GM19043 (cell line): ENCODE results near the gene HIVEP3.
"Not testable (repeated sequence)": the region's sequence is repeated elsewhere in the genome, so short reads cannot be mapped to it uniquely, and the experiment has no call there.

ENCODE experiments used
- ATAC-seq: cut with Tn5 transposase; IDR thresholded peaks from one replicate; pipeline ENCODE4 v1.9.1; 2021; ENCODE audit warnings: low read depth; ENCODE audit not compliant: unreplicated experiment

HIVEP3 gene

DNA sequence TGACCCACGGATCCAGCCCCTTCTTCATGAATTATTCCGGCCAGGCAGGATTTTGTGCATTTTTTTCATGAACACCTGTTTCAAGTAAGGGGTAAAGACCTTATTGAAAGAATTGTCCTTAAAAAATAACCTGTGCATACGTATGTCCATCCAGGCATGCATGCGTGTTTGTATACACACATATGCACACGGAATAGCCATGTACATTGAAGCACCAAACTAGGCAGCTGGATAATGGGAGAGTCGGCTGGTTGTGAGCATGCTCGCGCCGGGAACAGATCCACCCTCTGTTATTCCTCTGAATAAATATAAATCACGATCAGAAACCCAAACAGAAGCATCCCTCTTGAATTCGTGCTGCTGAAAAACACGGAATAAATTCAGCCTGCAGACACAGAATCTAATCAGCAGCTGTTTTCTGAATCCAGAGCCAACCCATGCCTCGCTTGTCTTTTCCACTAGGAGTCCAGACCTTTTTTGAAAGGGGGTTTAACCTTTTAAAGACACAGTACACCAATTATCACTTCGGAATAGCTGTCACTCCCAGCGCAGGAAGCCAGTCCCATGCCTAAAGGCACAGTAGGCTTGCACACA lies at the start of gene HIVEP3:
TSS of gene HIVEP3 (minus strand) at position 473 of the 594 bp plus-strand sequence.
- no peak for ATAC-seq

DNA sequence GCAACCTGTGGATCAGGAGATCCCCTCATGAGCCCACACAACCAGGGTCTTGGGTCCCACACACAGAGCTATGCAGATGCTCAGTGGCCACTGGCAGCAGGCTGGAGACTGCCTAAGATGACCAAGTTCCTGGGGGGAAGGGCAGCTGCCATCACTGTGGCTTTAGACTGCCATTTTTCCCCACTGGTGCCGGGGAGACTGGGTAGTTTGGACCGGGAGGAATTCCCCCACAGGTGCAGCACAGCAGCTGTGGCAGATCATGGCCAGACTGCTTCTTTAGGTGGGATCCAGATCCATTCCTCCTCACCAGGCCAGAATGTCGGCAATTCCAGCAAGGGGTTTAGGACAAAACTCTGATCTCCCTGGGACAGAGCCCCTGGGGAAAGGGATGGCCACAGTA lies 45.7 kb upstream of the HIVEP3 start:
- no peak for ATAC-seq

DNA sequence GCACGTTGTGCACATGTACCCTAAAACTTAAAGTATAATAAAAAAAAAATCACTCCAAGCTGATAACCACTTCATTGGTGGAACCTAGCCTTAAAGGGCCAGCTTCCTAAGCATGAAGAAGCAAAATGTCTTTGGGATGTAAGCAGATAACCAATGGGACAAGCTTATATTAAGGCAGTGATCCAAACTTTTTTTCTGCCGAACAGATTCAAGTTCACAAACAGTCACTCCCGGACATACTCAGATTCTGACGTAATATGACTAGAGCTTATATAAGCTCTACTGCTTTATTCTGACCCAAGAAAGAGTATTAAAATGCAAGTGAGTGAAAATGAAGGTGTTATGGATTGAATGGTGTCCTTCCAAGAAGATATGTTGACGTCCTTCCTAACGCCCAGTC lies 44.9 kb upstream of the HIVEP3 start:
- no peak for ATAC-seq

DNA sequence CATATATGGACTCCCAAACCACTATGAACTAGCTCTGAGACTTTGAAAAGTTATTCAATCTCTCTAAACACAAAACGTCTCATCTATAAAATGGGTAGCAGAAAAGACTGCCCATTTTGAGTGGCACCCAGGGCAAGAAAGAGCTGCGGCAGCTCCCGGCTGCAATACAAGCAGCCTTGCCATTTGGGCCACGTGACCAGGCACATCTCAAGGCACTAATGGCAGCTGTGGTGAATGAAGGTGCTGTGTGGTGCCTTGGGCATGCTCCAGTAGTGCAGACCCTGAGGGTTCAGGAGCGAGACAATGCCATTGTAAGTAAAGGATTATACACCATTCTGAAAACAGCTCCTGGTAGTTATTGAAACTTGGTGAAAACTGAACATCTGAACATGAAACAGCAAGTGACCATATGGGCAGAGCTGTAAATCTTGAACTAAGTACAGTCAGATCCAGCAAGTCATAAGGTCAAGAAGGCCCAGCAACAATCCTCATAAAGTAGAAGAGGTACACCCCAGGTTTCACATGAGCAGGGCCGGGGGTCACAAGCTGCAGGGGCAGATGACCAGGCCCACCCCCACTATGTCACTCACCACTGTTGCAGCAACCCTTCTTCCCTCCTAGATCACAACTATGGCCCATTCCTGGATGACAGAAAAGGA lies 39.4 kb upstream of the HIVEP3 start:
- ATAC-seq, result no peak

DNA sequence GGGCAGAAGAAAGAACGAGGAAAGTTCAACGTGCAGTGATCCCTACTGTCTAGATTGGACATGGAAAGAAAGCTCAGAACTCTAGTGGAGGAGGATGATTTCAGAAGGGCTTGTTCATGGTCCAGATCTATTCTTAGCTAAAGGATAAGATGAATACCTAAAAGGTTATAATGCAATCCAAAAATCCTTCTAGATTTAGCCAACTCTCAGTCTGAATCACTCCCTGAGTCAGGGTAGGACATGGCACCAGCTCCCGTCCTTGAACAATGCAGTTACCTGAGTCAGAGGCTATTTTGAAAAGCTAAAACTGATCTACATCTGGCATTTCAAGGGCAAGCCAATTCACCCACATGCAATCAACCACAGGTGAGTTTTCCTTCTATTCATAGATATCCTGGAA lies 38.8 kb upstream of the HIVEP3 start:
- ATAC-seq, result no peak

DNA sequence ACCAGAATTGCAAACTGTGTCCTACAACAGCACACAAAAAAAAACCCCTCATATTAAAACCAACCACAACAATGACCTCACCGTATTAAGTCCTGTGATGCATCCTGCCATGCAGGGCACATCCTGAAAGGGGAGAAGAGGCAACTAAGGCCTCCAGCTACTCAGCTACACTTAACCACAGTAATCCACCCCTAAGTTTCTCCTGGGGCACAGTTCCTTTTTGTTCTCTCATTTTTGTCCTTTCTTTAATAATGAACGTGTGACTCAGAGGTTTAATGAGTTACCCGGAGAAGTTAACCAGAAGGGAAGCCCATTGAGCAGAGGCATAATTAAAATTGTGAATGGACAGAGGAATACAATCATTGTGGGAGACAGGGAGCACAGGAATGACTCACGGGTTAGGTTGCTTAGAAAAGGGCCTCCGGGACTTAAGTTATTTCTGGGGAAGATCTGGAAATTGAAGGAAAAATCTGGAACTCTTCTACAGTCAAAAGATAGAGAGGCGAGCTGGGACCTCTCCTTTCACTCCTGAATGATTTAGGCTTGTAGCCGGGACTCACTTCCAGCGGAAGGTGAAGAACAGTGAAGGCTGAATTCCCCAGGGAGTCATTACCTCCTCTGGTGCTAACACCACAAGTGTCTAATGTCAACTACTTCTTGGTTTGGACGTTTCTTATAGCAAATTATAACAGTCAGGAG lies 36.9 kb upstream of the HIVEP3 start:
- peak; percentile 80 for ATAC-seq

DNA sequence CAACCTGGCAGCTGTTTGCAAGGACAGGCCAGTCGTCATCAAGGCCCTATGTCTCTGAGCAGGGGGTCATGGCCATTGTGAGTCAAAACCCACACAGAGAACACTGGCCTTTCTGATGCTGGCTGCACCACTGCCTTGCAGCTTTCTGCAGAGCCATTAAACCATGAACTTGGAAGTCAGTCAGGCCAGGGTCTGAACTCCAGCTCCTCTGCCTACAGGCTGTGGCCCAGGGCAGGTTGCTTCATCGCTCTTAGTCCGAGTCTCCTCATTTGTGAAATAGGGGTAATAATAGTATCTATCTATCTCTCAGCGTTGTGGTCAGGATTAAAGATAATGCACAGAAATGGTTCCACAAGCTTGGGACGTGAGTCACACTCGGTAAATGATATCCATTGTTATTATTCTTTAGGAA lies 35.8 kb upstream of the HIVEP3 start:
- no peak for ATAC-seq

DNA sequence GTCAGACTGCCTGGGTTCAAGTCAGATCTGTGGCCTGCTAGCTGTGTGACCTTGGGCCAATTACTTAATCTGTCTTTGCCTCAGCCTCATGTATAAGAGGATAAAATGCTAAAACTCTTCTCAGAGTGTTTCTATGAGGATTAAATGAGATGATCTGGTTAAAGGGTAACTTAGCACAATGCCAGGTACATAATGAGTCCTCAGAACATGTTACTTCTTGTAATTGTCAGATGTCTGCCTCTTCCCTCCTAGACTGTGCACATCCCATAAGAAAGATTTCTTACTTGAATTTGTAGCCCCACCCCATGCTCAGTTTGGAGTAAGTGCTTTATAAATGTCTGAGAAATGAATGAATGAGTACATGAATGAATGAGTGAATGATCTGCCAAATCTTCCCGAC lies 34.6 kb upstream of the HIVEP3 start:
- ATAC-seq, result no peak

DNA sequence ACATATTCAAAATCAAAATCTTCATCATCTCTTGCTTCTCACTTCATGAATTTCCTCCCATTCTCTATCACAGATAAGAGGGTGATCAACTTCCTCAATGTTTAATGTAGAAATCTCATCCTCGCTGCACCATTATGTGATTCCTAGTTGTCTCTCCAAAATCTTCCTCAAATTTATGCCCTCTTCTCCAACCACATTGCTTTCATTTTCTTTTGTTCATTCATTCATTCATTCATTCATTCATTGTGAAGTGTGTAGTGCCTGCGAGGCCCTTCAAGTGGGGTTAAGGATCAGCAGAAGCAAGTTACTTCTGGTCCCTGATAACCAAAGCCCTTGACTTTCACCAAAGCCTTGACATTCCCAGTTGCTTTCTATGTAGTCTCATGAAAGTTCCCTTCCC lies 33.5 kb upstream of the HIVEP3 start:
- no peak for ATAC-seq

DNA sequence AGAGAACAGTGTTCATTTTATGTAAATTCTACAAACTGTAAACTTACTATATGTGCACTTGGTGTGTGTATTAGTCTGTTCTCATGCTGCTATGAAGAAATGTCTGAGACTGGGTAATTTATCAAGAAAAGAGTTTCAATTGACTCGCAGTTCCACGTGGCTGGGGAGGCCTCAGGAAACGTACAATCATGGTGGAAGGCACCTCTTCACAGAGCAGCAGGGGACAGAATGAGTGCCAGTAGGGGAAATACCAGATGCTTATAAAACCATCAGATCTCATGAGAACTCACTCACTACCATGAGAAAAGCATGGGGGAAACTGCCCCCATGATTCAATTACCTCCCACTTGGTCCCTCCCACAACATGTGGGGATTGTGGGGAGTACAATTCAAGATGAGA lies 32.8 kb upstream of the HIVEP3 start:
- not testable (repeated sequence) for ATAC-seq

DNA sequence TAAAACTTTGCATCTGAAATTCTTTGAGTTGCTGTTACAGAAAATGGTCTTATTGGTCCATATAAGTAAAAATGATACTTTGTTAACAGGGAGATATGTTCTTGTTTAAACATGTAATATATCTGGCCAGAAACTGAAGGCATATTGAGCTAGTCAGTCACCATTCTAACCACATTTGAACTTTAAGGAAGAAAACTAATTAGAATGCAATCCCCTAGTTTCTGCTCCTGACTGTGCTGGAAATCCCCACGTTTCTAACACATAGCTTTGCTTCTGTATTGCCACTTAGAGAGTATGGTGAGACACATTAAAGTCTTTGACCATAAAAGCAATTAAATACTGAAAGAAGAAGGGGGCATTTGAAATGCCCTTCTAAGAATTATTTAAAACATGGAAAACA lies 32.1 kb upstream of the HIVEP3 start:
- no peak for ATAC-seq

DNA sequence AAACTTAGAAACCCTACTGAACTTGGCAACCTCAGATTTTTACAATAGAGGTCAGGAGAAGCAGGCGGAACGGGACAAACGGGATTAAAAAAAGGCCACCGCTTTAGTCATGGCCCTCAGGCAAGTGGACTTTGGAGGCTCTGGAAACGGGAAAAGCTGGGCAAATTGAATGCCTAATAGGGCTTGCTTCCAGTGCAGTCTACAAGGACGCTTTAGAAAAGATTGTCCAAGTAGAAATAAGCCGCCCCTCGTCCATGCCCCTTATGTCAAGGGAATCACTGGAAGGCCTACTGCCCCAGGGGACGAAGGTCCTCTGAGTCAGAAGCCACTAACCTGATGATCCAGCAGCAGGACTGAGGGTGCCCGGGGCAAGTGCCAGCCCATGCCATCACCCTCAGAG lies 27.2 kb upstream of the HIVEP3 start:
- ATAC-seq, result not testable (repeated sequence)

DNA sequence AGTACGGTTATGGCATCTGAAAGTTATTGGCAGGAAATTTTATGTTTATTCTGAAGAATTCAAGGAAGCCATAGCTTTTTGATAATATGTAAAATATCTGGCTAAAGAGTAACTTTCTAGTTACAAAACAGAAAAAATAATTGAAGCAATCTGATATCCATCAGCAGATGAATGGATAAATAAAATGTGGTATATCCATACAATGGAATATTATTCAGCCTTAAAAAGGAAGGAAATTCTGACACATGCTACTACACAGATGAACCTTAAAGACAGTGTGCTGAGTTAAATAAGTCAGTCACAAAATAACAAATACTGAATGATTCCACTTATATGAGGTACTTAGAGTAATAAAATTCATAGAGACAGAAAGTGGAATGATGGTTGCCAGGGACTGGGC lies 25.0 kb upstream of the HIVEP3 start:
- no peak for ATAC-seq

DNA sequence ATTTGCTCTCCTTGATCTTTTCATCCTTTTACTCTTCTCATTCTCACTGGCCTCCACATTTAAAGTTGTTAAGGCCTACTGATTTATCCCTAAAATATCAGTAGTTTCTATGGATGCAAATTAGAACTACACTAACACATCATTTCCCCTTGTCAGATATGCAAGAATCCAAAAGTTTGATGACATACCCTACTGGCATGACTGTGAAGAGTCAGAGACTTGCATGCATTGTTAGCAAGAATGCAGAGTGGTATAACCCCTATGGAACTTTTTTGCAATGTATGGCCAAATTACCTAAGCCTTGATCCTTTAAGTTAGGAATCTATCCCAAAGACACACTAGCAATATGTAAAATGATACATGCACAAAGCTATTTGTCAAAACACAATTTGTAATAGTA lies 23.6 kb upstream of the HIVEP3 start:
- ATAC-seq, result no peak

DNA sequence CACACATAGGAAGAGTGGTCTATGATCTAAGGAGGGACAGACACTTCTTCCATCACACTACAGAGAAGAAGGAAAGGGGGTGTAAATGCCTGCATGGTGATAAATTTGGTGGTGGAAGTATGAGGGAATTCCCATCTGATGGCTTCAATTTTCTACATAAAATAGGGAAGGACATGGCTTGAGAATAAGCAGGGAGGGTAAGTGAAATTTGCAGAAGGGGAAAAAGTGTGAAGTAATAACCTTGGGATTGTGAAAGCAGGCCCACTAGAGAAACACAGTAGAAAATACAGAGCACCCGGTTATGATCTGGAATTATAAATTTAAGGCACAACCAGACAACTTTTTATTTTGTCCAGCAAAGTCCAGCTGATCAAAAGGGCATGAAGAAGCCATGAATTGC lies 22.7 kb upstream of the HIVEP3 start:
- ATAC-seq, result no peak

DNA sequence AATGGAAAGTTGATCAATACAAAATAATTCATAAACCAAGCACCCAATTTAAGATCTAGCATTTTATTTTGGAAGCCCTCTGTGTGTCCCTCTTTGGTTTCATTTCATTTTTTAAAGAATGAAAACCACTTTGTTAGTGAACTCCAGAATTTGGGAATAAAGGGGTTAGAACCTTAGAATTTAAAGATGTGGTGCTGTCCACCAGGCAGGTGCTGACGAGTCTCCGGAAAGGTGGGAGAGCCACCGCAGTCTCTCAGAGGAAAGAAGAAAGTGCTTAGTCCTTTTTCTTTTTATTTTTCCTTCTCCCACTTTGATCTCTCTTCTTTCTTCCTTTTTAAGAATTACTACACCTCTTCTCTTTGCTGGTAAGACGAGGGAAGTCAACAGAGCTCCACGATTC lies 20.5 kb upstream of the HIVEP3 start:
- ATAC-seq, result no peak

DNA sequence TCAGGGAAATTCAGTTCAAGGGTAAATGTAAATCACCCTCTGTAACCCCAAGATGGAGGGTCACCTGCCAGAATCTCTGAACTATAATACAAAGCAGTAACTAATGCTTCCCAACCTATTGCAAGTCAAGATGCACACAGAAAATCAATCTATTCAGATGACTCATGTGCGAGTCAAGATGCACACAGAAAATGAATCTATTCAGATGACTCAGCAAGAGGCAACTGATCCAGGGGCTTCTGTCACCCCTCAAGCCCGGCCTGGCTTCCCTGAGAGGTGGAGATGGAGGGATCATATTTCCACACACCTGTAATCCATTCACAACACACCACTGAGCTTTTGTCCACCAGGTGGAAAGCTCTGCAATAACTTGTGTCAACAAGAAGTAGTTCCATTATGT lies 17.4 kb upstream of the HIVEP3 start:
- no peak for ATAC-seq

DNA sequence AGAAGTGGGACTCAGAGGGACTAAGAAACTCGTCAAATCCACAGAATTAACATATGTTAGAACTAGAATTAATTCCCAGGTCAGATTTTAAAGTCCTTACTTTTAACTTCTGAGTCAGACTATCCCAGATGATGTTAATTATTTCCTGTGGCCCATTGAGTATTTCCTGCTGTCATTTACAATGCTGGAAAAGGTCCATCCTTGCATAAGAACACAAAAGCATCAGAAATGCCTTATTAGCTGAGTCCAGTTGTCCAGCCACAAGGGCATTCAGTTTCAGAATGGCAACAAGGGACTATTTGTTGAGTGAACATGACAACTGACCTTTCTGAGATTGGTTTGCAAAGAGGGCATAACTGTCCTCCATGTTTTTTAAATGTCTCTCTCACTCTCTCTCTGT lies 16.5 kb upstream of the HIVEP3 start:
- no peak for ATAC-seq

DNA sequence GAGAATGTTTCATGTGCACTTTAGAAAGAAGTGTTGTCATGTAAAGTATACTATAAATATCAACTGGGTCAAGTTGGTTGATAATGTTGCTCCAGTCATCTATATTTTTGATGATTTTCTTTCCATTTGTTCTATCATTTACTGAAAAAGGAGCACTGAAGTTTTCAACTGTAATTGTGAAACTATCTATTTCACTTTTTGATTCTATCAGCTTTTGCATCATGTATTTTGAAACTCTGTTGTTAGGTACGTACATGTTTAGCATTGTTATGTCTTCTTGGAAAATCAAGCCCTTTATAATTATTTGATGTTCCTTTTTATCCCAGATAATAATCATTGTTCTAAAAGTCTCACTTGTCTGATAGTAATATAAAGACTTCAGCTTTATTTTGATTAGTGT lies 14.4 kb upstream of the HIVEP3 start:
- no peak for ATAC-seq

DNA sequence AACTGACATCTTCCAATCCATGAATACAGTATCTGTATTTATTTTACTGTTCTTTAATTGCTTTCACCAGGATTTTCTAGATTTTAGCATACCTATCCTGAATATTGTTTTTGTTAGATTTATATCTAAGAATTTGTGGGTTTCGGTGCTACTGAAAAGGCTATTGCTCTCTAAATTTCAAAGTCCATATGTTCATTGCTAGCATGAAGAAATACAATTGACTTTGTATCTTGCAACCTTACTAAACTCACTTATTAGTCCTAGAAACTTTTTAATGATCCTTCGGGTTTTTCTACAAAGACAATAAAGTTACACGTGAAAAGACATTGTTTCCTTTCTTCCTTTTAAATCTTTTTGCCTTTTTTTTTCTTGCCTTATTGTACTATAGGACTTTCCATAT lies 12.9 kb upstream of the HIVEP3 start:
- no peak for ATAC-seq

DNA sequence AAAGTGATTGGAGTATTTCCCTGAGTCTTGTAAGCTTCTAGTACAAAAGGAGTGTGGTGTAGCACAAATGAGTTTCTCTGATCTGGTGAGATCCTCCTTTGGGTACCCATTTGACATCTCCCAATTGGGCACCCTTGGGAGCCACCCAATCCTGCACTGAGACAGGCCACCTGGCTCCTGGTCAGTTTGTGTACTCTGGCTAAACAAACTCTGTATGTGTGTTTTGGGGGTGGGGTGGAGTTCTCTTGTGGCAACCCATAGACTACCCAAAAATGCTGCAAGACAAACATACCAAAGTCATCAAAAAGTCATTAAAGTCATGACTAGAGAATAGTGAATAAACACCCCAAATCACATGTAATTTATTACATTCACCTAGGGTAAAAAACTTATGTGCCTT lies 8.4 kb upstream of the HIVEP3 start:
- no peak for ATAC-seq

DNA sequence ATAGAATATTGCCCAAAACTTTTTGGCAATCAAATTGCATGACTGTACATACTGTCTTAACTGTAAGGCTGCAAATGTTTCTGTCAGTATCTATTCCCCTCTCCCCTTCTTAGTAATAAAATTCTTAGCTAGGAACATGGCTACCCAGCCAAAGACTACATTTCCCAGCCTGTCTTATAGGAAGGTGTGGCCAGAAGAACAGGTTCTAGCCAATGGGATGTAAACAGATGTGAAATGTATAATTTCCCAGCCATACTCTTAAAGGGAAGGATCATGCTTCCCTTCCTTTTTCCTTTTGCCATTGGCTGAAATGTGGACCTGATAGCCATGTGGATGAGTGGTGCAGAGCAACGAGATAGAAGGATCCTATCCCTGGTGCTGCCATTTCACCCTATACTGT lies 7.0 kb upstream of the HIVEP3 start:
- no peak for ATAC-seq
